B cell (primary cell): Measurements from ENCODE around the gene STRADA.

ENCODE experiments used
- EZH2 ChIP-seq: IDR thresholded peaks from 2 replicates; pipeline ENCODE4 v1.6.1; 2012; ENCODE audit warnings: borderline replicate concordance, low read depth, mild to moderate bottlenecking, moderate library complexity, low read length; ENCODE audit not compliant: insufficient read depth, poor library complexity, severe bottlenecking
- TF ChIP-seq, protein P1 (sequence below): fragments of 200-600 bp; IDR thresholded peaks from one replicate; pipeline ENCODE4 v1.8.0; 2022; ENCODE audit warnings: antibody characterized with exemption, mild to moderate bottlenecking

DNA sequence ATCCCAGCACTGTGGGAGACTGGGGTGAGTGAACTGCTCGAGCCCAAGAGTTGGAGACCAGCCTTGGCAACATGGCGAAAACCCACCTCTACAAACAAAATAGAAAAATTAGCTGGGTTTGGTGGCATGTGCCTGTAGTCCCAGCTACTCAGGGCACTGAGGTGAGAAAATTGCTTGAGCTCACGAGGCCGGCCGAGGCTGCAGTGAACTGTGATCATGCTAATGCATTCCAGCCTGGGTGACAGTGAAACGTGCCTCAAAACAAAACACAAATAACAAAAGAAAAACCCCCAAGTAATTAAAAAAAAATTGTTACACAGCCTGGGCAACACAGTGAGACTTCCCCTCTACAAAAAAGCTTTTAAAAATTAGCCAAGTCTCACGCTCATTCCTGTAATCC lies 26.8 kb upstream of the STRADA start:
- TF ChIP-seq, protein P1, sequence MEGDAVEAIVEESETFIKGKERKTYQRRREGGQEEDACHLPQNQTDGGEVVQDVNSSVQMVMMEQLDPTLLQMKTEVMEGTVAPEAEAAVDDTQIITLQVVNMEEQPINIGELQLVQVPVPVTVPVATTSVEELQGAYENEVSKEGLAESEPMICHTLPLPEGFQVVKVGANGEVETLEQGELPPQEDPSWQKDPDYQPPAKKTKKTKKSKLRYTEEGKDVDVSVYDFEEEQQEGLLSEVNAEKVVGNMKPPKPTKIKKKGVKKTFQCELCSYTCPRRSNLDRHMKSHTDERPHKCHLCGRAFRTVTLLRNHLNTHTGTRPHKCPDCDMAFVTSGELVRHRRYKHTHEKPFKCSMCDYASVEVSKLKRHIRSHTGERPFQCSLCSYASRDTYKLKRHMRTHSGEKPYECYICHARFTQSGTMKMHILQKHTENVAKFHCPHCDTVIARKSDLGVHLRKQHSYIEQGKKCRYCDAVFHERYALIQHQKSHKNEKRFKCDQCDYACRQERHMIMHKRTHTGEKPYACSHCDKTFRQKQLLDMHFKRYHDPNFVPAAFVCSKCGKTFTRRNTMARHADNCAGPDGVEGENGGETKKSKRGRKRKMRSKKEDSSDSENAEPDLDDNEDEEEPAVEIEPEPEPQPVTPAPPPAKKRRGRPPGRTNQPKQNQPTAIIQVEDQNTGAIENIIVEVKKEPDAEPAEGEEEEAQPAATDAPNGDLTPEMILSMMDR, result no peak
- TF ChIP-seq EZH2, result no peak
